B cell (primary cell): Measurements from ENCODE around the gene PSENEN.

Experiments
- EZH2 ChIP-seq: IDR thresholded peaks from 2 replicates; pipeline ENCODE4 v1.6.1; 2012; ENCODE audit warnings: borderline replicate concordance, low read depth, mild to moderate bottlenecking, moderate library complexity, low read length; ENCODE audit not compliant: insufficient read depth, poor library complexity, severe bottlenecking
- TF ChIP-seq, protein P1 (sequence below): fragments of 200-600 bp; IDR thresholded peaks from one replicate; pipeline ENCODE4 v1.8.0; 2022; ENCODE audit warnings: antibody characterized with exemption, mild to moderate bottlenecking

DNA sequence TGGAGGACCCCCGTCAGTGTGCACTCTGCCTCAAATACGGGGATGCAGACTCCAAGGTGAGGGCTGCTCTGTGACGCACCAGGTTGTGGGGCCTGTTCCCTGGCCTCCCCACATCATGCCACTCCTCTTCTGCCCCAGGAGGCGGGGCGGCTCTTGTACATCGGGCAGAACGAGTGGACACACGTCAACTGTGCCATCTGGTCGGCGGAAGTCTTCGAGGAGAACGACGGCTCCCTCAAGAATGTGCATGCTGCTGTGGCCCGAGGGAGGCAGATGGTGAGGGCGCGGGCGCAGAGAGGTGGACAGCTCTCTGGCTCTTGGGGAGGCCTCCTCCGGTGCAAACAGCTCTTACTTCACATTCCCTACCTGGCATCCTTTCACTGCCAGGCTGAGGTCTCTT, 16.4 kb upstream of the PSENEN start:
- TF ChIP-seq, protein P1, sequence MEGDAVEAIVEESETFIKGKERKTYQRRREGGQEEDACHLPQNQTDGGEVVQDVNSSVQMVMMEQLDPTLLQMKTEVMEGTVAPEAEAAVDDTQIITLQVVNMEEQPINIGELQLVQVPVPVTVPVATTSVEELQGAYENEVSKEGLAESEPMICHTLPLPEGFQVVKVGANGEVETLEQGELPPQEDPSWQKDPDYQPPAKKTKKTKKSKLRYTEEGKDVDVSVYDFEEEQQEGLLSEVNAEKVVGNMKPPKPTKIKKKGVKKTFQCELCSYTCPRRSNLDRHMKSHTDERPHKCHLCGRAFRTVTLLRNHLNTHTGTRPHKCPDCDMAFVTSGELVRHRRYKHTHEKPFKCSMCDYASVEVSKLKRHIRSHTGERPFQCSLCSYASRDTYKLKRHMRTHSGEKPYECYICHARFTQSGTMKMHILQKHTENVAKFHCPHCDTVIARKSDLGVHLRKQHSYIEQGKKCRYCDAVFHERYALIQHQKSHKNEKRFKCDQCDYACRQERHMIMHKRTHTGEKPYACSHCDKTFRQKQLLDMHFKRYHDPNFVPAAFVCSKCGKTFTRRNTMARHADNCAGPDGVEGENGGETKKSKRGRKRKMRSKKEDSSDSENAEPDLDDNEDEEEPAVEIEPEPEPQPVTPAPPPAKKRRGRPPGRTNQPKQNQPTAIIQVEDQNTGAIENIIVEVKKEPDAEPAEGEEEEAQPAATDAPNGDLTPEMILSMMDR: no peak
- no peak for TF ChIP-seq EZH2
